Measurements from ENCODE around the gene TNS2.
A peak's percentile ranks its signal among the peaks of the same experiment; 100 is the strongest.

The TNS2 gene

GRCh38 chr12:53053218-53054111, 3.6 kb downstream of the TNS2 start:
- Histone ChIP-seq H3K36me3 (peaks cover 37 to 45% (median 40%) of the 10 kb centered on the region in 3 donors), H3K9me3 (no peaks in the 10 kb centered on the region), H3K4me1 (peaks cover 9 to 81% (median 61%) of the 10 kb centered on the region in 4 donors), H3K27ac (peak overlapping the region; percentile 99), H3K4me3 (peak overlapping the region; percentile 71 to 79), H3K27me3 (no peaks in the 10 kb centered on the region)
- peak; percentile 68 to 78 for TF ChIP-seq CTCF (IDR thresholded peaks at IDR 0.05)
- intact Hi-C loops (cut with DNase I; ENCODE audit: low total_unique reads), result no loop called here
- peak; percentile 72 to 89 for DNase-seq

- H3K27me3 ChIP-seq, result no peaks in the 10 kb centered on the region
- peak overlapping the region; percentile 99 for H3K27ac ChIP-seq
- H3K4me3 ChIP-seq, result peak overlapping the region; percentile 71 to 79
- no peaks in the 10 kb centered on the region for H3K9me3 ChIP-seq
- peak; percentile 95 to 98 for DNase-seq
- H3K36me3 ChIP-seq, result peaks cover 45 to 53% (median 48%) of the 10 kb centered on the region in 3 donors
- peaks cover 9 to 72% (median 54%) of the 10 kb centered on the region in 4 donors for H3K4me1 ChIP-seq
- intact Hi-C loops (cut with DNase I; ENCODE audit: low total_unique reads), result no loop called here
- TF ChIP-seq CTCF (IDR thresholded peaks at IDR 0.05), result no peak
Measured at GRCh38 chr12:53054112-53054878, 4.4 kb downstream of the TNS2 start.

GRCh38 chr12:53055471-53056266, 5.8 kb downstream of the TNS2 start:
- peaks cover 9 to 72% (median 57%) of the 10 kb centered on the region in 4 donors for H3K4me1 ChIP-seq
- no peaks in the 10 kb centered on the region for H3K27me3 ChIP-seq
- peaks cover 59 to 67% (median 62%) of the 10 kb centered on the region in 3 donors for H3K36me3 ChIP-seq
- intact Hi-C loops (cut with DNase I; ENCODE audit: low total_unique reads), result no loop called here
- no peak overlapping the region for H3K4me3 ChIP-seq
- H3K27ac ChIP-seq, result peak overlapping the region; percentile 99
- H3K9me3 ChIP-seq, result no peaks in the 10 kb centered on the region
- TF ChIP-seq CTCF (IDR thresholded peaks at IDR 0.05), result no peak
- DNase-seq, result peak in 1 of 2 donors; percentile 30

- intact Hi-C loops (cut with DNase I; ENCODE audit: low total_unique reads), result no loop called here
- Histone ChIP-seq H3K27ac (peak overlapping the region; percentile 99), H3K9me3 (no peaks in the 10 kb centered on the region), H3K36me3 (peaks cover 65 to 73% (median 68%) of the 10 kb centered on the region in 3 donors), H3K4me3 (no peak overlapping the region), H3K4me1 (peaks cover 9 to 72% (median 60%) of the 10 kb centered on the region in 4 donors), H3K27me3 (no peaks in the 10 kb centered on the region)
- TF ChIP-seq CTCF (IDR thresholded peaks at IDR 0.05), result no peak
- peak in 1 of 2 donors; percentile 22 for DNase-seq
Measured at GRCh38 chr12:53056296-53056695, 6.4 kb downstream of the TNS2 start.

- H3K27me3 ChIP-seq, result no peaks in the 10 kb centered on the region
- H3K27ac ChIP-seq, result peak overlapping the region; percentile 99
- no peaks in the 10 kb centered on the region for H3K9me3 ChIP-seq
- H3K36me3 ChIP-seq, result peaks cover 66 to 76% (median 72%) of the 10 kb centered on the region in 3 donors
- H3K4me1 ChIP-seq, result peaks cover 9 to 72% (median 60%) of the 10 kb centered on the region in 4 donors
- DNase-seq, result no peak
- no peak overlapping the region for H3K4me3 ChIP-seq
- intact Hi-C loops (cut with DNase I; ENCODE audit: low total_unique reads), result no loop called here
- TF ChIP-seq CTCF (IDR thresholded peaks at IDR 0.05), result no peak
Measured at GRCh38 chr12:53056901-53057300, 7.0 kb downstream of the TNS2 start.
